Measurements from ENCODE around the gene ABCC8.

The ABCC8 gene

DNA sequence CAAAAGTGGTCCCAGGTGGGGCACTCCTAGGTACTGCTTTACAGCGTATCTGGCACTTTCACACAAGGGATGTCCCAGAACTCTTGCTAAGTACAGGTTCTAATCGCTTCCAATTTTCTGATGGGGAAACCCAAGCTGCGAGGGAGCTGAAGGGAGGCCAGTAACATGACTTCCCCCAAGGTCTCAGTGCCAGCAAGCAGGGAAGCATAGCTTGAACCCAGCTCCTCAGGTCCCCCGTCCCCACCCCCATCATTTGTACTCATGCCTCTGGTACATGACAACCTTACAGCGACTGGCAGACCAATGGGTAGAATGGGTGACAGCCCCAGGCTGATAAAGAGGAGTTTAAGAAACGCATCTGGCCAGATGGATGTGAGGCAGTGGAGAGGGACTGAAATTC lies 716 bp upstream of the ABCC8 start:
- DNase-seq (ENCODE audit: low read depth): no peak
- TF ChIP-seq, protein P1, sequence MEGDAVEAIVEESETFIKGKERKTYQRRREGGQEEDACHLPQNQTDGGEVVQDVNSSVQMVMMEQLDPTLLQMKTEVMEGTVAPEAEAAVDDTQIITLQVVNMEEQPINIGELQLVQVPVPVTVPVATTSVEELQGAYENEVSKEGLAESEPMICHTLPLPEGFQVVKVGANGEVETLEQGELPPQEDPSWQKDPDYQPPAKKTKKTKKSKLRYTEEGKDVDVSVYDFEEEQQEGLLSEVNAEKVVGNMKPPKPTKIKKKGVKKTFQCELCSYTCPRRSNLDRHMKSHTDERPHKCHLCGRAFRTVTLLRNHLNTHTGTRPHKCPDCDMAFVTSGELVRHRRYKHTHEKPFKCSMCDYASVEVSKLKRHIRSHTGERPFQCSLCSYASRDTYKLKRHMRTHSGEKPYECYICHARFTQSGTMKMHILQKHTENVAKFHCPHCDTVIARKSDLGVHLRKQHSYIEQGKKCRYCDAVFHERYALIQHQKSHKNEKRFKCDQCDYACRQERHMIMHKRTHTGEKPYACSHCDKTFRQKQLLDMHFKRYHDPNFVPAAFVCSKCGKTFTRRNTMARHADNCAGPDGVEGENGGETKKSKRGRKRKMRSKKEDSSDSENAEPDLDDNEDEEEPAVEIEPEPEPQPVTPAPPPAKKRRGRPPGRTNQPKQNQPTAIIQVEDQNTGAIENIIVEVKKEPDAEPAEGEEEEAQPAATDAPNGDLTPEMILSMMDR (conservative IDR thresholded peaks at IDR 0.05; ENCODE audit: control insufficient read depth, insufficient read depth, low read depth, low read length): no peak
- no peak overlapping the region for H3K4me3 ChIP-seq (ENCODE audit: control insufficient read depth, low read depth, low read length)

DNA sequence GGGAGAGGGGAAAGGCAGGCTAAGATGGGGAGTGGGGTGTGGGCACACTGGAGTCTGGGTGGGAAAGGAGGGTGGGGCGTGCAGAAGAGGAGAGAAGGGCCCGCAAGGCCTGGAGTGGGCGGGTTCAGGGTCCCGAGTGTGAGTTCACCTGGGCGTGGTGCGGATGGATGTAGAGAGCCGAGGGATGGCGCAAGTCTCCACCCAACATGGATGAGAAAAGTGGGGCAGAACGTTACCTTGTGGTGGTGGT lies 364 bp upstream of the ABCC8 start:
- no peak for DNase-seq (ENCODE audit: low read depth)
- TF ChIP-seq, protein P1 (conservative IDR thresholded peaks at IDR 0.05; ENCODE audit: control insufficient read depth, insufficient read depth, low read depth, low read length): no peak
- no peak overlapping the region for H3K4me3 ChIP-seq (ENCODE audit: control insufficient read depth, low read depth, low read length)

DNA sequence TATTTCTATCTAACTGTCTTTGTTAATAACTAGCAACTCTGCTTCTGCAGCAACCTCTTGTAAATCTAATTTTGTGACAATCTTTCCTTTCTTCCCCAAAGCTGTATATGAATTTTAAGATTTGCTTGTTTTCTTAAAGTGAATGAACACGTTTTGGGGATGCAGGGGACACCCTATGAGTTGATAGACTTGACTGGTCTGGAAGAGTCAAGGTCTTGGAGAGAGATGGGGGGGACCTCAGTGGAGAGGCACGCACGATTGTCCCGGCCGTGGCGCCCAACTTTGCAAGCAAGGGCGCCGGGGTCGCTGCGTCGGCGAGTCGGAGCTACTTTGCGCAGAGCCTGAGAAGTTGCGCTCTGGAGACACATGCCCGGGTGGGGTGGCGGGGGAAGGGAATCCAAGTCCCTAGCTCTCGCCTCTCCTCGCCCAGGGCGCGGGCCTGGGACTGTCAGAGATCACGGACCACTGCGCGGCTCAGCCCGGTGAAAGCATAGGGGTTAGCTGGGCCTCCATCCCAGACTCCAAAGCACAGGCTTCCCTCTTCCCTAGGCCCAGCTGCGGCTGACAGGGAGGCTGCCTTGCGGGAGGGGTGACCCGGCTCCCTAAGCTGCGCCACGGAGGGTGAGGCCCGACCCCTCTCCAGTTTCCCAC lies 854 bp downstream of the ABCC8 start:
- DNase-seq (ENCODE audit: low read depth): no peak
- TF ChIP-seq, protein P1 (conservative IDR thresholded peaks at IDR 0.05; ENCODE audit: control insufficient read depth, insufficient read depth, low read depth, low read length): no peak

DNA sequence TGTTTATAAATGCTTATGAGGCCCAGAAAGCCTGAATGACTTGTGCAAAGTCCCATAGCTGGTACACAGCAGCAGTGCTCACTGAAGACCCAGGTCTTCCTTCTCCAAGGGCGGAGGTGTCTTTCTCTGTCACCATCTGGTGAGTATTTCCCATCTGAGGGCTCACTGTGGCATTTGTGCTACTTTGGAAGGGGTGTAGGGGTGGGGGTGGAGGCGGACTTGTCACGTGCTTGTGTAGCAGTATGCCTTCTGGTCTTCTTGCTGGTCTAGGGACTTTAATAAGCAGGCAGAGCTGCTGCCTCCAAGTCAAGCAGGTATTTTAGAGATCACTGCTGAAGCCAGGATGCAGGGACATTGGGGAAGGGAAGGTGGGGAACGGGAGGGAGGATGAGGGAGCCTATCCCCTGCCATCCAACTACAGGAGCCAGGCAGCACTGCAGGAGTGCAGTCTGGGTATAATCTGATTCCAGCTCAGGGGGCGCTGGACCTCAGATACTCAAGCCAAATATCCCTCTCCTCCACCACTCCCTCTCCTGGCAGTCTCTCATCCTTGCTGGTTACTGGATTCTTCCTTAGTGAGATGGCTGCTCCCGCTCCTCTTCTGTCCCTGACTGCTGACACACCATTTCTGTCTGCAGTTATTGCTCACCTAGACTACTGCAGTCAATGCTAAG lies 3.4 kb downstream of the ABCC8 start:
- no peak for DNase-seq (ENCODE audit: low read depth)
- TF ChIP-seq, protein P1 (conservative IDR thresholded peaks at IDR 0.05; ENCODE audit: control insufficient read depth, insufficient read depth, low read depth, low read length): no peak
- H3K4me3 ChIP-seq (ENCODE audit: control insufficient read depth, low read depth, low read length): no peak overlapping the region

More for the DNA sequence above, 854 bp downstream of the ABCC8 start:
- H3K4me3 ChIP-seq (ENCODE audit: control insufficient read depth, low read depth, low read length): no peak overlapping the region

DNA sequence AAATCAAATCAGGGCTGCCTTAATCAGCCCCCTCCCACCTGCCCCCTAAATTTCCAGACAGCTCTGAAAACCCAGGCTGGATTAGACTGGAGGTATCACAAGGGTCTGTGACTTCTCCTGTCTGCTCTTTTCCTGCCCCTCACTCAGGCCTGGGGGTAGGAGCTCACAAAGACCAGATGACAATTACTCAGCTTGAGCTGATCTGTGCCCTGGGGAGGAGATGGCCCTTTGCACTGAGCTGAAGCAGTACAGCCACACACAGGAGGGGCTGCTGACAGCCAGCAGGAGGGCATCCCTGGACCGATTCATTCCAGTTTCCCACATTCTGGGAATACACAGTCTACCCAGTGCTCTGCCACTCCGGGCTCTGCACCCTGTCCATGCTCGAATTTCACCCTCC lies 4.2 kb downstream of the ABCC8 start:
- H3K4me3 ChIP-seq (ENCODE audit: control insufficient read depth, low read depth, low read length): no peak overlapping the region
- DNase-seq (ENCODE audit: low read depth): no peak
- TF ChIP-seq, protein P1 (conservative IDR thresholded peaks at IDR 0.05; ENCODE audit: control insufficient read depth, insufficient read depth, low read depth, low read length): no peak

DNA sequence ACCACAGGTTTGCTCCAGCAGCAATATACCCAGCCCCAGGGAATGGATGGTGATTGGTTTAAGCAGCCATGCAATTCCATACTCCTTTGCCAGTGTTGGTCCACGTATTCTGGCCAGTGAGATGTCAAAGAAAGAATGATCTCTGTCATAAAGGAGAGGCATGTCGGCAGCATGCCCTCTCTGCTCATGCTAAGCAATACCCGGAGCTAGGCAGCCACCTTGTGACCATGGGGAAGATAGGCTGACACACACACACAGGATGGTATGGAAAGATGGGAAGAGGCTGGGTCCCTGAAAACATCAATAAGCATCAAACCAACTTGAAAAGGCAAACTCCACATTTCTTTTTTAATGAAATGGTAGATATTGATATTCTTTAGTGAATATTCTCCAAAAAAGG lies 5.1 kb downstream of the ABCC8 start:
- TF ChIP-seq, protein P1 (conservative IDR thresholded peaks at IDR 0.05; ENCODE audit: control insufficient read depth, insufficient read depth, low read depth, low read length): no peak
- DNase-seq (ENCODE audit: low read depth): no peak
- H3K4me3 ChIP-seq (ENCODE audit: control insufficient read depth, low read depth, low read length): no peak overlapping the region

Measured in fibroblast of mammary gland (primary cell).